NCI-H345 treated with DMSO at 0.1 percent for 48 hours (cell line): ENCODE data around the gene MORC1.
A peak's percentile ranks its signal among the peaks of the same experiment; 100 is the strongest.

ENCODE experiments used
- DNase-seq: peaks from one replicate; lab custom pipeline; 2025; ENCODE audit not compliant: unreplicated experiment; lab: John Stamatoyannopoulos, UW

MORC1 gene

GRCh38 chr3:109035082-109035481, 82.9 kb downstream of the MORC1 start:
- no peak for DNase-seq

DNA sequence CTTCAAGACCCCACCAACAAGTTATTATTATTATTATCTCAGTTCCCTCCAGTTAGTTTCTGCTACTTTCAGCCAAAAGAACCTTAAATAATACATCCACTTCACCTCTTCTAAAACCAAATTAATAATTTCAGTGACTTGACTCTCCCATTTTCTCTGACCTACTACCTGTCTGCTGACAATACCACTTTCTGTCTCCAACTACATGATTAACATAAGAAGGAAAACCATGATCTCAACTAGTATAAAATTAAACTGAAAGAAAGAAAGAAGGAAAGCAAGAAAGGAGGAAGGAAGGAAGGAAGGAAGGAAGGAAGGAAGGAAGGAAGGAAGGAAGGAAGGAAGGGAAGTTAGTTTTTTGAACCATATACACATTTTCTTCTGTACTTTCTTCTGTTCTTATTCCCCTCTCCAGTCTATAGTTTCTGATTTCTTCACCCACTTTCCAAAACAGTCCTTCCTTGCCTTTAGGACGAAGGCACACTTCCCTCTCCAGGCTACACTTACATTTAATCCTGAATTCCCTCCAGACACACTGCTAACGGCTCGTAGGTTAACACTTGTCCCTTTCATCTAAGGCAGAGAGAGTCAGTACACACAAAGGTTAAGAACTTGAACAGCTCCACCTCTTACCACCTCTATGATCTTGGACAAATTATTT, 84.8 kb downstream of the MORC1 start:
- no peak for DNase-seq

DNA sequence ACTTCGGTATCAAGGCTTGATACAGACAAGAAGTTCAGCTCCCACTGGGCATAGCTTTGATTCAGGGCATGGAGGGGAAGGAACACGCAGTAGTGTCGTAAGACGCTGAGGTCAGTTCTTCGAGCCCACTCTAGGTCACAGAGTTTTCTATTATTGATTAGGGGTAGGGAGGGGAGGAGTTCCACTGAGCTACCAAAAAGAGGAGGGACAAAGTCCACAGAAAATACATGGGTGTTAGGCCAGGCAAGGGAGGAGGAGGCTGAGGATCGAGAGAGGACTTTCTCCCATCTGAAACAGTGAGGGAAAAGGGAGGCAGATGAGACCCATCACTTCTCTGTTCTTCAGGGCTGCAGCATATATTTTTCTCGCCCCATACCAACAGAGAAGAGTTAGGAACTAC, 89.2 kb downstream of the MORC1 start:
- no peak for DNase-seq

- no peak for DNase-seq
Observed at GRCh38 chr3:109026821-109027220, 91.1 kb downstream of the MORC1 start.

GRCh38 chr3:109025896-109026295, 92.0 kb downstream of the MORC1 start:
- no peak for DNase-seq

- peak; percentile 3 for DNase-seq
Observed at GRCh38 chr3:109023656-109024254, 94.2 kb downstream of the MORC1 start.

- DNase-seq = no peak
Observed at GRCh38 chr3:109023167-109023566, 94.8 kb downstream of the MORC1 start.

GRCh38 chr3:109021556-109021955, 96.4 kb downstream of the MORC1 start:
- no peak for DNase-seq

GRCh38 chr3:109018828-109019227, 99.1 kb downstream of the MORC1 start:
- no peak for DNase-seq

DNA sequence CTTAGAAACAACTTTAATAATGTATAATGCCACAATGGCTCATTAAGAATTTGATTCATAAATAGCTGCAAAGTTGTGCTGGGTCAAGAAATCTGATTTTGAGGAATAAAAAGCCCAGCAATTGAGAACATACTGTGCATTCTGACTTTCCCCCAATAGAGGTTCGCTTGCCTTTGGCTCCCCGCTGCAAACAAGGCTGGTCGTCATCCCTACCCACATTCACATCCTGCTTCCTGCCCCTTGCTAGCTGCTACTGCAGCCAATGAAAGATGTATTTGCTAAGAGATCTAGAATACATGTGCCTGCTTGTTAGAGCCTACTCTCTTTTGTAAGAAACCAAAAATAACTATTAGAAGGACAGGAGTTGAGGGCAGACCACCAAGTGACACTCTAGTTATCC, 112.5 kb downstream of the MORC1 start:
- no peak for DNase-seq

DNA sequence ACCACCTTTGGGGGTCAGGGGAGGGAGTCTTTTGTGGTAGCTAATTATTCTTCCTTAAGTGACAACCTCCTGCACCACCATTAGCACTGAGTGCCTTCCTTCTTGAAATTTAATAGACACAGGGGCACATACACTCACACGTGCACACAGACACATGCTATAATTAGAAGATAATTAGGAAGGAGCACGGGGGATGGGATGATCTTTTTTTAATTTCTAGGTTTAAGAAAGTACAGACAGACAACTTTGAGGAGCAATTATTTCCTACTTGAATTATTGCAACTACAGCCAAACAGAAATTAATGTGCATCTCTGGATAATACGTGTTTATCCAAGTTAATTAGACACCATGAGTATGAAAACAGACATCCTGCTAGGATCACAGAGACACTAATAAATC, 119.5 kb downstream of the MORC1 start:
- no peak for DNase-seq

- DNase-seq = no peak
Observed at GRCh38 chr3:108985844-108986243, 132.1 kb downstream of the MORC1 start.

- DNase-seq = no peak
Observed at GRCh38 chr3:108983051-108983450, 134.9 kb downstream of the MORC1 start.

DNA sequence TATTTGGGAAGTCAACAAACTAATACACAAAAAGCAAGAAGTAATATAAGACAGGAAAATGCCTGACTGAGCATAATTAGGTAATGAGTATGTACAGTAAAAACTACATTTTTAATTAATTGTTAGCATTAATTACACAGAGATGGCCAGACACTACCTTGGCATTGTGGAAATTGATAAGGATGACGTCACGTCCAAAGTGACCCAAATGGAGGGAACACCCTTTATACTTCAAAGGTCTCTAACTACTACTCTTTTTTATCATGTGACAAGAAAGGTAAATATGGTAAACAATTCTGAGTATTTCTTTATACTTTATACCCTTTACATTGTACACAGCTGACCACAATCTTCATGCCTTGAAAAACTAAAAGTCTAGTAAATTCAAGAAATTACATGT, 141.9 kb downstream of the MORC1 start:
- DNase-seq = no peak

- DNase-seq = no peak
Observed at GRCh38 chr3:108973019-108973418, 144.9 kb downstream of the MORC1 start.

DNA sequence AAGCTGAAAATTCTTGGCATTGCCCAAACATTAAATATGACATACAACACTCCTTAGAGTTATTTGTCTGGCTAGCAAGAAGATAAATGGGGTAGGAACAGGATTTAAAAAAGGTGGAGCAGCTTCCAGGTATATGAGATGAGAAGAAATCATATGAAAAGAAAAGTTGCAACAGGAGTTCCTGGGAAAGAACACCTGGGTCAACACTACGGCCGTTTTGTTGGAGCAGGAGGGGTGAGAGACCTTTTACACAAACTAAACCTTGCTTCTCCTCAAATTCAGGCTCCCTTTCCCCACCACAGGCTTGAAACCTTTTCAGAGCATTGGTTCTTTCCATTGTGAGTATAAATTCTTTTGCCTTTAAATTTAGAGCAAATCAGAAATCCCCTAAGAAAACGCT, 145.5 kb downstream of the MORC1 start:
- DNase-seq = no peak

DNA sequence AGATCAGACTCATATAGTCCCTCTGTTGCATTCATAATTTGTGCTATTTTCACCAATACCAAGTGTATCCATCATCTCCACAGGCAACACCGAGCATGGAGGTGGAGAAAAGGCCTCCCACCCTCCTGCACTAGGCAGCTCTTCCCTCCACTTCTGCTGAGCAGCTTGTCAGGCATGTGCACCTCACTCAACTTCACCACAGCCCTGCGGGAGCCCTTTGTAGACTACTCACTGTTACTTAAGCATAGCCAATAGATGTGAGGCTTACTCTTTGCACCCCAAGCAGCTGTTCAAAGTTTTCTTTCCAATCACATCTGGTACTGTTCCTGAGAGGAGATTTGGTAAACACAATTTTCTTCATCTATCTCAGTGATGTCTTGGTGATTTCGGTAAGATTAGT, 147.4 kb downstream of the MORC1 start:
- DNase-seq = no peak

- DNase-seq = no peak
Observed at GRCh38 chr3:108966773-108967172, 151.2 kb downstream of the MORC1 start.

- DNase-seq = no peak
Observed at GRCh38 chr3:108959017-108959416, 158.9 kb downstream of the MORC1 start.

DNA sequence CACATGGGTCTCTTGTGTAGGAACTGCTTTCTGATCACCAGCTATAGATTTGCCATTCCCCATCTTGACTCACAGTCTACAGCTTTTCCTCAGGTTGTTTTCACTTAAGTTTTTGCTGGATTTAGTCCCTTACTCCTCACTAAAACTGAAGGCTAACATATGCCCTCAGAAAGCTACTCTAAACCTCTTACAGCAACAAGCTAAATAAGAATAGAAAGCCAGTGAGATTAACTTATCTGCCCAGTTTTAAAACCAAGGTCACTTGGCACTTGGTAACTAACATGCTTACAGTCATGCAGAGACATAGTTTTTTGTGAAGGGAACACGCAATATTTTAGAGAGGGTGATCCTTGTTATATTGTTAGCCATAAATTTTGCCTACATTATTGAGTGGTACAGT, 164.2 kb downstream of the MORC1 start, which contains the start of gene GUCA1C:
TSS of gene GUCA1C (minus strand) at position 180 of the 400 bp plus-strand sequence. CDS start at position 63, 117 bp downstream.
- DNase-seq = no peak

- DNase-seq = no peak
Observed at GRCh38 chr3:108953210-108953609, 164.7 kb downstream of the MORC1 start.

- no peak for DNase-seq
Observed at GRCh38 chr3:108951820-108952501, 166.0 kb downstream of the MORC1 start.
